Measurements from ENCODE around the gene LARP6.
"Not testable (repeated sequence)": the region's sequence is repeated elsewhere in the genome, so short reads cannot be mapped to it uniquely, and the experiment has no call there.

The LARP6 gene

DNA sequence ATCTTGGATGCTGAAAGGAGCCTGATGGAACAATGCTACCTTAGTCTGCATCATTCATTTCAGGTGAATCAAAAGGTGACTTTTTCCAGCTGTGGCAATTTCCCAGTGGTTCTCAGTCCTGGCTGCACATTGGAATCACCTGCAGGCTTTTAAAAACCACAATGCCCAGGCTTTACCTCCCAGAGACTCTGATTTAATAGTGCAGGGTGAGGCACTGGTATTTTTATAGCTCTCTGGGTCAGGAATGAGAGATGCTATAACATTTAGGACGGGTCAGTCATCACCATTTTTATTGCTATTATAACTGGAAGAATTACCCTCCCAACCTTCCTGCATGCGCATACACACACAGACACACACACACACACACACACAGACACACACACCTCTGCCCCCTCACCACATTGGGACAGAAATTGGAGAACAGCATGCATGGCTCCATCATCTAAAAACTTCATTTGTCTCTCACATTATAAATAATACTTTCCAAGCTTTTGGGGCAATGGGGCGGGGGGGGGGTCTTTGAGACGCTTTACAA is 41.1 kb downstream of the LARP6 start:
- Histone ChIP-seq H3K27me3 (no peaks in the 10 kb centered on the region), H3K9me3 (no peaks in the 10 kb centered on the region), H3K4me3 (ENCODE audit: low read depth in 1 of 2, low read length in 1 of 2) (no peak overlapping the region), H3K27ac (no peak overlapping the region), H3K4me1 (ENCODE audit: control insufficient read depth in 1 of 2, insufficient read depth in 1 of 2, low read depth in 1 of 2, low read length in 1 of 2) (no peaks in the 10 kb centered on the region), H3K36me3 (no peaks in the 10 kb centered on the region)
- TF ChIP-seq, protein P1, sequence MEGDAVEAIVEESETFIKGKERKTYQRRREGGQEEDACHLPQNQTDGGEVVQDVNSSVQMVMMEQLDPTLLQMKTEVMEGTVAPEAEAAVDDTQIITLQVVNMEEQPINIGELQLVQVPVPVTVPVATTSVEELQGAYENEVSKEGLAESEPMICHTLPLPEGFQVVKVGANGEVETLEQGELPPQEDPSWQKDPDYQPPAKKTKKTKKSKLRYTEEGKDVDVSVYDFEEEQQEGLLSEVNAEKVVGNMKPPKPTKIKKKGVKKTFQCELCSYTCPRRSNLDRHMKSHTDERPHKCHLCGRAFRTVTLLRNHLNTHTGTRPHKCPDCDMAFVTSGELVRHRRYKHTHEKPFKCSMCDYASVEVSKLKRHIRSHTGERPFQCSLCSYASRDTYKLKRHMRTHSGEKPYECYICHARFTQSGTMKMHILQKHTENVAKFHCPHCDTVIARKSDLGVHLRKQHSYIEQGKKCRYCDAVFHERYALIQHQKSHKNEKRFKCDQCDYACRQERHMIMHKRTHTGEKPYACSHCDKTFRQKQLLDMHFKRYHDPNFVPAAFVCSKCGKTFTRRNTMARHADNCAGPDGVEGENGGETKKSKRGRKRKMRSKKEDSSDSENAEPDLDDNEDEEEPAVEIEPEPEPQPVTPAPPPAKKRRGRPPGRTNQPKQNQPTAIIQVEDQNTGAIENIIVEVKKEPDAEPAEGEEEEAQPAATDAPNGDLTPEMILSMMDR (IDR thresholded peaks at IDR 0.05) = no peak

DNA sequence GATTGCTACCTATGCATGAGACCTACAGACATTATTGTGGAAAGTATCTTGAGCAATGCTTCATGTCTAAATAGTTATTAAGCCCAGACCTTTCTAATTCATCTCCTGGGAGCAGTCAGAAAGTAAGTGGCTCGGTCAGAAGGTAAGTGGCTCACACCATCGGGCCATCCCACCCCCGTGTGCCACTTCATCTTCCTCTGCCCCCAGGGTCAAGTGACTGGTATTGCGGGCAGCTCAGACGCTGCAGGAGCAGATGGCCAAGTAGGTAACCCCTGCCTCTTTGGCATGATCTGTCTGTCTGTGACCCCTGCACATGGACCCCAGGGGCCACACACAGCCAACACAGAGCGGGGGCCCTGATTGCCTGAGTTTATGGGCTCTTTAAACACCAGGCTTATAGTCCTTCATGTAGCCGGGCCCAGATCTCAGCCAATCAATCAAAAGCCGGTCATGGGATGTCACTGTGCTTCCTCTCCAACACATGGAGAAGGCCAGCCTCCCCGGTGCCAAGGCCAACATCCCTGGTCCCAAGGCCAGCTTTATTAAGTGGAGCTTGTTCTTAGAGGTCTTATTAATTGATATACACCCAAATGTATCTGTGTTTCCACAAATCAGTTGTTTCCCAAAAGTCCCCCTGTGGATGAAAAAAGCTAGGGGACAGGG is 42.9 kb downstream of the LARP6 start:
- Histone ChIP-seq H3K36me3 (no peaks in the 10 kb centered on the region), H3K27me3 (no peaks in the 10 kb centered on the region), H3K4me1 (ENCODE audit: control insufficient read depth in 1 of 2, insufficient read depth in 1 of 2, low read depth in 1 of 2, low read length in 1 of 2) (peaks cover 0 to 4% of the 10 kb centered on the region in 2 experiments), H3K27ac (no peak overlapping the region), H3K9me3 (no peaks in the 10 kb centered on the region), H3K4me3 (ENCODE audit: low read depth in 1 of 2, low read length in 1 of 2) (no peak overlapping the region)
- TF ChIP-seq, protein P1 (IDR thresholded peaks at IDR 0.05) = no peak

DNA sequence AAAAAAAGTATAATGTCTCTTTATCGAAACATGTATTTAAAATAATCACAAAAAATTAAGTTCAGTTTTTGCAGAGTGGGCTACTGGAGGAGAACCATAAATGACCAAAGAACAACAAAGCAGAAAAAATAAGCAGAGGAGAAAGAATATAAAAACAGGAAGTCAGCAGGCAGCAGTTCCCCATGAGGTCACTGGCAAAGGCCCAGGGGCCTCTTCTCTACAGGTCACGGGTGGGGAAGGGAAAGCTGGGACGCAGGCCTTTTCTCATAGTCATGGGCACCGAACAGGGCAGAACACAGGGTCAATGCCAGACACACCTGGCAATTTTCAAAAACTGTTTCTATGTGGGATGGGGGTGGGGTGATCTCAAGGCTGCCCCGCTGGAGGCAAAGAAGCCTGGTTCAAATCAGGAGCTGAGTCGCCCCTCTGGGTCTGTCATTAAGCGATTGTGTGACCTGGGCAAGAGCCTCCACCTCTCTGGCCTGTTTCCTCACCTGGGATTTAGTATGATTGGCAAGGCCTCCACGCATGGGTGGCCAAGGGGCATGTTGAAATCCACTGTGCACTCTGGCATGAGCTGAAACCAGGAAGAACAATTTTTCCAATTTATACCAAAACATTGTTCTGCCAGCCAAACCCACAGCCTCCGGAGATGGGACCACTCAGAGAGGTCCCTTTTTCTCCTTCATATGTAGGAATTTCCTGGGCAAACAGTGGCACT is 46.8 kb downstream of the LARP6 start:
- Histone ChIP-seq H3K27ac (no peak overlapping the region), H3K4me1 (ENCODE audit: control insufficient read depth in 1 of 2, insufficient read depth in 1 of 2, low read depth in 1 of 2, low read length in 1 of 2) (peaks cover 0 to 4% of the 10 kb centered on the region in 2 experiments), H3K36me3 (no peaks in the 10 kb centered on the region), H3K9me3 (no peaks in the 10 kb centered on the region), H3K4me3 (ENCODE audit: low read depth in 1 of 2, low read length in 1 of 2) (no peak overlapping the region), H3K27me3 (no peaks in the 10 kb centered on the region)
- TF ChIP-seq, protein P1 (IDR thresholded peaks at IDR 0.05) = no peak

DNA sequence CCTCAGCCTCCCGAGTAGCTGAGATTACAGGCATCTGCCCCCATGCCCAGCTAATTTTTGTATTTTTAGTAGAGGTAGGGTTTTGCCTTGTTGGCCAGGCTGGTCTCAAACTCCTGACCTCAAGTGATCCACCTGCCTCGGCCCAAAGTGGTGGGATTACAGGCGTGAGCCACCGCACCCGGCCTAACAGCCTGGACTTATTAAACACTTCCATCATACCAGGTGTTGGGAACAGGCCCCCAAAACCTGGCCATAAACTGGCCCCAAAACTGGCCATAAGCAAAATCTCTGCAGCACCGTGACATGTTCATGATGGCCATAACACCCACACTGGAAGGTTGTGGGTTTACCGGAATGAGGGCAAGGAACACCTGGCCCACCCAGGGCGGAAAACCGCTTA is 49.6 kb downstream of the LARP6 start:
- H3K4me3 ChIP-seq (ENCODE audit: low read depth in 1 of 2, low read length in 1 of 2); H3K27ac ChIP-seq; H3K4me1 ChIP-seq (ENCODE audit: control insufficient read depth in 1 of 2, insufficient read depth in 1 of 2, low read depth in 1 of 2, low read length in 1 of 2); H3K36me3 ChIP-seq; H3K27me3 ChIP-seq; H3K9me3 ChIP-seq: not testable (repeated sequence)

DNA sequence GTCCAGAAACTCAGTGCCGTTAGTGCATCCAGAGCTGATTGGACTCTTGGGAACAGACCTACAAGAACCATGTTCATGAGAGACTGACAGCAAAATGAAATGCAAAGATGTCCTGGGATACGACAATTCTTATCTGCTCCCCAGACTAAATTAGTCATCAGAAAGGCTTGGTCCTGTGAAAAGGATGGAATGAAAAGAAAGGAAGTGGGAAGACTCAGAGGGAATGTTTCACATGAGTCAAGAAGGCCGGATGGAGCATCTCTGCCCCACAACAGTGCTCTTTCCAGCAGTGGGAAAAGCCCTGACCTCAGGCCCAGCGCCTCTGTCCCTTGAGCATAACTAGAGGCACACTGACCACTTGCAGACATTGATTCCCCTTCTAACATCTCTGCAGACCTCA is 51.3 kb downstream of the LARP6 start:
- Histone ChIP-seq H3K4me1 (ENCODE audit: control insufficient read depth in 1 of 2, insufficient read depth in 1 of 2, low read depth in 1 of 2, low read length in 1 of 2) (peaks cover 0 to 4% of the 10 kb centered on the region in 2 experiments), H3K9me3 (no peaks in the 10 kb centered on the region), H3K4me3 (ENCODE audit: low read depth in 1 of 2, low read length in 1 of 2) (no peak overlapping the region), H3K27me3 (no peaks in the 10 kb centered on the region), H3K36me3 (no peaks in the 10 kb centered on the region), H3K27ac (no peak overlapping the region)
- TF ChIP-seq, protein P1 (IDR thresholded peaks at IDR 0.05) = no peak

DNA sequence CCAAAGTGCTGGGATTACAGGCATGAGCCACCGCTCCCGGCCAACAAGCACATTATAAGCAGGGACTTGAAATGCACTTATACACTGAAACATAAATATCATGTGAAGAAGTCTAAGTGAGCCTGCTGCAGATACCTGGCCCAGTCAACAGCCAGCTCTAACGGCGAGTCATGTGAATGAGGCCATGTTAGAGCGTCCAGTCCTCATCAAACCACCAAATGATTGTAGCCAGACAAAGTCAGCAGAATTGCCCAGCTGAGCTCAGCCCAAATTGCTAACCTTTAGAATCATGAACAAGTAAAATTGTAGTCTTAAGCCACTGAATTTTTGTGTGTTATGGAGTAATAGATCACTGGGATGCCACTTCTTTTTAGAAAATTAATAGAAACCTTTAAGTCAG is 52.8 kb downstream of the LARP6 start:
- no peaks in the 10 kb centered on the region for H3K27me3 ChIP-seq
- H3K27ac ChIP-seq = no peak overlapping the region
- no peaks in the 10 kb centered on the region for H3K4me1 ChIP-seq (ENCODE audit: control insufficient read depth in 1 of 2, insufficient read depth in 1 of 2, low read depth in 1 of 2, low read length in 1 of 2)
- H3K4me3 ChIP-seq (ENCODE audit: low read depth in 1 of 2, low read length in 1 of 2) = no peak overlapping the region
- TF ChIP-seq, protein P1 (IDR thresholded peaks at IDR 0.05) = no peak
- no peaks in the 10 kb centered on the region for H3K9me3 ChIP-seq
- H3K36me3 ChIP-seq = no peaks in the 10 kb centered on the region

All from neutrophil (primary cell).